Suprapubic skin (tissue), 4 donors: ENCODE results near the gene SAMD4A.

Experiments used
- CTCF ChIP-seq, 2 donors: fragments of 200-600 bp in 1 of 2; fragments of 450-650 bp in 1 of 2; sonication (generic) in 1 of 2; IDR thresholded peaks; one replicate each; pipeline ENCODE4 v1.5.1; 2016 to 2019; ENCODE audit warnings: antibody characterized with exemption in 2 of 2, mild to moderate bottlenecking in 1 of 2, moderate library complexity in 1 of 2
- EP300 ChIP-seq: sonication (generic); formaldehyde crosslinking; IDR thresholded peaks from one replicate; pipeline ENCODE4 v1.6.1; 2017; ENCODE audit warnings: antibody characterized with exemption
- POLR2A ChIP-seq, 2 donors: fragments of 450-650 bp; IDR thresholded peaks; one replicate each; pipeline ENCODE4 v1.6.1; 2017; ENCODE audit warnings: antibody characterized with exemption in 2 of 2, mild to moderate bottlenecking in 2 of 2, moderate library complexity in 2 of 2
- POLR2AphosphoS5 ChIP-seq, 3 donors: sonication (generic); formaldehyde crosslinking; IDR thresholded peaks; one replicate each; pipeline ENCODE4 v1.6.1; 2017; ENCODE audit warnings: antibody characterized with exemption in 3 of 3

GRCh38 chr14:54594537-54594936, 27.6 kb downstream of the SAMD4A start:
- TF ChIP-seq POLR2A (IDR thresholded peaks at IDR 0.05) (no peak), CTCF (IDR thresholded peaks at IDR 0.05) (no peak), POLR2AphosphoS5 (IDR thresholded peaks at IDR 0.05) (no peak), EP300 (no peak)
